ENCODE results near the gene CYSRT1.

DNA sequence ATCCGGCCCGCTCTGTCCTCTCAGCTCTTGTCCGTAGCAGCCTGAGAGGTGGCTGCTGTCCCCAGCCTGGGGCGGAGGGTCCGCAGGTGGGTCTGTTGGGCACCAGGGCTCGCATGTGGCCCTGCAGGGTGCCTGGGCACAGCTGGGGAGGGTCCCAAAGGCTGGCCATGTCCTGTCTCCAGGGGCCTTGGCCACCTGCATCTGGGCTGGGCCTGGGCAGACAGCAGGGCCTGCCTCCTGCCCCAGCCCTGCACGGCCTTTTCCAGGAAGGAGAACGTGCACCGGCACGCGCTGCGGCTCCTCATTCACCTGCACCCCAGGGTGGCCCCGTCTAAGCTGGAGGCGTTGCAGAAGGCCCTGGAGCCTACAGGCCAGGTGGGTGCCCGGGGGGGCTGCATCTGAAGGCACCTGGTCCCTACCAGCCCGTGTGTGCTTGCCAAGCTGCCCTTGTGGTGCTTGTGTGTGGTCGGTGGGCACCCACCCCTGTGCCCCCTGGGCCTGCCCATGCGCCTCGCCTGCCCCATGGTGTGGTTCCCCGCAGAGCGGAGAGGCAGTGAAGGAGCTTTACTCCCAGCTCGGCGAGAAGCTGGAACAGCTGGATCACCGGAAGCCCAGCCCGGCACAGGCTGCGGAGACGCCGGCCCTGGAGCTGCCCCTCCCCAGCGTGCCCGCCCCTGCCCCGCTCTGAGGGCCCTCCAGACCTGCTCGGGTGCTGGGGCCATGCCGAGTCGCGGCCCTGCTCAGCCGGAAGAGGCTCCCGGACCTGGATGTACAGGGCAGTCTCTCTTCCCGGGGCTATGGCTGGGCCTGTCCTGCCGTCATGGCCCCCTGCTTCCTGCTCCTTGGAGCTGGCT, 47.5 kb downstream of the CYSRT1 start:
- TF ChIP-seq, protein P1, sequence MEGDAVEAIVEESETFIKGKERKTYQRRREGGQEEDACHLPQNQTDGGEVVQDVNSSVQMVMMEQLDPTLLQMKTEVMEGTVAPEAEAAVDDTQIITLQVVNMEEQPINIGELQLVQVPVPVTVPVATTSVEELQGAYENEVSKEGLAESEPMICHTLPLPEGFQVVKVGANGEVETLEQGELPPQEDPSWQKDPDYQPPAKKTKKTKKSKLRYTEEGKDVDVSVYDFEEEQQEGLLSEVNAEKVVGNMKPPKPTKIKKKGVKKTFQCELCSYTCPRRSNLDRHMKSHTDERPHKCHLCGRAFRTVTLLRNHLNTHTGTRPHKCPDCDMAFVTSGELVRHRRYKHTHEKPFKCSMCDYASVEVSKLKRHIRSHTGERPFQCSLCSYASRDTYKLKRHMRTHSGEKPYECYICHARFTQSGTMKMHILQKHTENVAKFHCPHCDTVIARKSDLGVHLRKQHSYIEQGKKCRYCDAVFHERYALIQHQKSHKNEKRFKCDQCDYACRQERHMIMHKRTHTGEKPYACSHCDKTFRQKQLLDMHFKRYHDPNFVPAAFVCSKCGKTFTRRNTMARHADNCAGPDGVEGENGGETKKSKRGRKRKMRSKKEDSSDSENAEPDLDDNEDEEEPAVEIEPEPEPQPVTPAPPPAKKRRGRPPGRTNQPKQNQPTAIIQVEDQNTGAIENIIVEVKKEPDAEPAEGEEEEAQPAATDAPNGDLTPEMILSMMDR (IDR thresholded peaks at IDR 0.05), result no peak
- TF ChIP-seq CHD2 (IDR thresholded peaks at IDR 0.05; ENCODE audit: low read length, partially characterized antibody) (no peak), MXI1 (IDR thresholded peaks at IDR 0.05; ENCODE audit: low read depth, low read length) (no peak), TCF12 (IDR thresholded peaks at IDR 0.05) (no peak), RAD21 (IDR thresholded peaks at IDR 0.05; ENCODE audit: low read length) (no peak), POLR2AphosphoS5 (IDR thresholded peaks at IDR 0.05; ENCODE audit: low read depth, low read length) (no peak), SMC3 (IDR thresholded peaks at IDR 0.05; ENCODE audit: low read depth, low read length) (no peak), ELF1 (IDR thresholded peaks at IDR 0.05) (no peak)
